HG03354 (cell line): ENCODE results near the gene PPARD.
A peak's percentile ranks its signal among the peaks of the same experiment; 100 is the strongest.
"Not testable (repeated sequence)": the region's sequence is repeated elsewhere in the genome, so short reads cannot be mapped to it uniquely, and the experiment has no call there.

Source experiments
- ATAC-seq: cut with Tn5 transposase; IDR thresholded peaks from one replicate; pipeline ENCODE4 v1.9.1; 2021; ENCODE audit warnings: mild to moderate bottlenecking; ENCODE audit not compliant: unreplicated experiment, poor library complexity, severe bottlenecking

Gene PPARD

DNA sequence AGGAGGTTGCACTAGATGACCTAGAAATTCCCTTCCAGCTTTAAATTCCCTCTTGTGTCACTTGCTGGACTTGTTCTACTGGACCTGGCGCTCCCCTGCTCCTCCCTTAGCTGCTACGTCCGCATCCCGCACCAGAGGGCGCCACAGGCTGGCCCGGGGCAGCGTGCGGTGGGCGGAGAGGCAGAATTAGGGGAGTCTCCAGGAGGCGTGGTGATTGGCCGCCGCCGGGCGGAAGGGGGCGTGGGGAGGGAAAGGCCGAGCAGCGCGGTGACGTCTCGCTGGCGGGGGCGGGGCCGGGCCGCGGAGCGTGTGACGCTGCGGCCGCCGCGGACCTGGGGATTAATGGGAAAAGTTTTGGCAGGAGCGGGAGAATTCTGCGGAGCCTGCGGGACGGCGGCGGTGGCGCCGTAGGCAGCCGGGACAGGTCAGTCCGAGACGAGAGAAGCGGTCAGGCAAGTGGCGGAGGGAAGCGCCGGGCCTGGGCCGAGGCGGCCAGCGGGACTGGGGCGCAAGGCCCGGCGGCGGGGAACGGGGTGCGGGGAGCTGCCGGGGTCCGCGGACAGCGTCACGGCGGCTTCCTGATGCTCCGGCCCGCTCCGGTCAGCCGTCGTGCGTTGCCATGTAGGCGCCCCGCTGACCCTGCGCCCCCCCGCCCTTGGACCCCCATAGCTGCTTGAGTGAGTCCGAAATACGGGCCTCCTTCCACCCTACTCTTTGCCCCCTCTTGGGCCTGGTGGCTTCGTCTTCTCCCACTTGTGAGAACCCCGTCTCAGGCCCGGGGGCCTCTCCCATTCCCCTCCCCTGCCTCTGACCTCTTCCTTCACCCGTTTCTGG is at the start of gene PPARD:
PPARD (plus strand) TSS at position 301 of the 834 bp plus-strand sequence. CDS start 68,530 bp downstream, outside the sequence.
- peak; percentile 98 for ATAC-seq

DNA sequence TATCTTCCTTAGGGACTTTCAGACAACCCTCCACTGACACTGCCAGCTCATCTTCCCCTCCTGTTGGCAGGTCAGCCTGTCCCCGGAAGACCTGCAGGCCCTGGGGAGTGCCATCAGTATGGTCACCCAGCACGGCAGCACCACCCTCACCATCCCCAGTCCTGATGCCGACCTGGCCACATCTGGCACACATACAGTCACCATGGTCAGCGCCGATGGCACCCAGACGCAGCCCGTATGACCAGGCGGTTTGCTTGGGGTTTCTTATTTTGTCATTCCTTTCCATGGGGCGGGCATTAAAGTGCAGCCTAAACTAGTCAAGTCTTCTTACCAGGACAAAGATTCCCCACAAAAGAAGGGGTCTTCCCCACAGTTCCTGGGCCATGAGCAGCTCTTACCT is 48.7 kb upstream of the PPARD start:
- no peak for ATAC-seq

DNA sequence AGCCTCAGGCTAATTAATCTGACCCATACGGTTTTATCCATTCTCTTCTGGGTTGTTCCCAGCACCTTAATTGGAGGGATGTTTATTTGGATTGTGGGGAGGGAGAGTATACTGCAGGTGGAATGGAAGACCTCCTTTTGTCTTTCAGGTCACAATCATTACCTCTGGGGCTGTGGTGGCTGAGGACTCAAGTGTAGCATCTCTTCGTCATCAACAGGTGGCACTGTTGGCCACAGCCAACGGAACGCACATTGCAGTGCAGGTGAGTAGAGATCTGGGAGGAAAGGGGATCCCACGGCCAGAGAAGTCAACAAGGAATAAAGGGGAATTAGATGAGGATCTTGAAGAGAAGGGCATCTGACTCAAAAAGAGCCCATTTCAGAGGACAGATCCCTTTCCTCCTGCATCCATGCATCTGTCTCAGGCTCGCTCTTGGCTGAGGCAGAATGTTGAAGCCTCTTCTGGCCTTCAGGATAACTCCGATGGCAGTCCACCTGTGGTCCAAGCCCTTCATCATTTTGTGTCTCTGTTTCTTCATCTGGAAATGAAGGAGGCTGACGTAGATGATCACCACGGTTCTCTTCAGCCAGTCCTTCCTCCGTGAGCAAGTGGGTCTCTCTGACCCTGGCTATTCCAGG is 47.9 kb upstream of the PPARD start:
- no peak for ATAC-seq

DNA sequence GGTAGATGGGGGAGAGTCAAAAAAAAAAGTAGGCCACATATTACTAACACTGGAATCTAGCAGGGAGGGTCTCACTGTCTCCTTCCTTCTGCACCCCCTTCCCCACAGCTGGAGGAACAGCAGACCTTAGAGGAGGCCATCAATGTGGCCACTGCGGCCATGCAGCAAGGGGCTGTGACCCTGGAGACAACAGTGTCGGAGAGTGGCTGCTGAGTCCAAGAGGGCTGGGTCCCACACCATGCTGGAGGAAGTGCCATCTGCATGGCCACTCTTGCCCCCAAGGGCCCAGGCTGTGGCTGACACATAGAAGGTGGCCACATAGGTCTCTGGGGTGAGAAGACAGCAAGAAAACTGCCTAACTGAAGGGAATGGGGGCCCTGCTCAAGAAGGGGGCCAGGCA is 47.3 kb upstream of the PPARD start:
- no peak for ATAC-seq

DNA sequence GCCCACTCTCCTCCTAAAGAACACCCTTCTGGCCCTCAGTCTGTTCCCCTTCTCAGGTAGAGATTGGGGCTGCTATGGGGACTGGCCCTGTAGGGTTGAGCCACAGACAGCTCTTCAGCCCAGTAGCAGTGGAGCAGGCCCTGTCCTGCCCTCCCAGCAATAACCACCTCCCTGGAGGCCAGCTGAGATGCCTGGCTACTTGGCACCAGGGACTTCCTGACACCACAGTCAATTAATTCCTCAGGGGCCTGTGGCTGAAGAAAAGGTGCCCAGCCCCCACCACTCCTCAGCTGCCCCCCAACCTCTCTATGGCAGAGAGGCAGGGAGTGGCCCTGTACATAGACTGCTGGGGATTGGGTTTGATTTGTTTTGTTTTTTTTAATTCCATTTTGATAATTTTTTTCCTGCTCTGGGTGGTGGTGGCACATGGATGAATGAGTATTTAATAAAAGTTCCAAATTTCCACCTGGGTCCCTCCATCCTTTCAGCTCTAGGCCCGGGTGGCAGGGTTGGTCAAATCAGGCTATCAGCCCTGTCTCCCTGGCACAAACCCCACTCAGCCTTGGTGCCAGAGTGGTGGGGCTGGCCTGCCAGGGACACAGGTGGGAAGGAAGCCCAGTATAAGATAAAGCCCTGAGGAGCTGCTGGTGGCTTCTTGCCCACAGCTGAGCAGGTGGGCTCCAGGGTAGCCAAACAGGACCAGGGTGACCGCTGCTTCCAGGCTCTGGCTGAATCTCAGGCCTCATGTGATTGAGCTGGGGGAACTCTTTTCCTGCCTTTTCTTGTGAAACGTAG is 46.6 kb upstream of the PPARD start:
- no peak for ATAC-seq

DNA sequence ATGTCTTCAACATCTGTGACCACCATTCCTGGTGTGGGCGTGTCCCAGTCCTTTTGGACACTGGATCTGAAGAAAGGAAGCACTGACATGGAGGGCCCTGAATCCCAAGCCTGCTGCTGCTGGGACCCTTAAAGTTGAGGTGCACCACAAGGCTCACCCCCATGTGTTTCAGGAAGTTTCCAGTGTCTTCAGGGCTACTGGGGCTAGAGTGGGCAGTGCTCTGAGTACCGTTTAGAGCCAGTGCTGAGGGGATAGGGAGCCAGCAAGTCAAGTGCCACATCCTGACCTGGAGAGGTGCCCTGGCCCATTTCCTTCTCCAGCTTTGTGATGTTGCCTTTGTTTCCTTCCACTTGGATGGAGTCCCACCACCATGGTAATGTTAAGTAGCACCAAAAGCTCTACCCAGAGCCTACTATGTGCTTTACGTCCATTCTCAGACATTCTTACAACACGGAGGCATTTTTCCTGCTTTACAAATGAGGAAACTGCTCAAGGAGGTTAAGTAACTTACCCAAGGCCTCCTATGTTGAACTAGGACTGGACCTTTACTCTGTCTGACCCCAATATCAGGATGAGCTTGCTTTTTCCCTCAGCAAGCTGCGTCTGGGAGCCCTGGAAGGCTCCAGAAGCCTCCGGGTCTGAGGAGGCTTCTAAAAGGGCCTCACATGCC is 45.3 kb upstream of the PPARD start:
- no peak for ATAC-seq

DNA sequence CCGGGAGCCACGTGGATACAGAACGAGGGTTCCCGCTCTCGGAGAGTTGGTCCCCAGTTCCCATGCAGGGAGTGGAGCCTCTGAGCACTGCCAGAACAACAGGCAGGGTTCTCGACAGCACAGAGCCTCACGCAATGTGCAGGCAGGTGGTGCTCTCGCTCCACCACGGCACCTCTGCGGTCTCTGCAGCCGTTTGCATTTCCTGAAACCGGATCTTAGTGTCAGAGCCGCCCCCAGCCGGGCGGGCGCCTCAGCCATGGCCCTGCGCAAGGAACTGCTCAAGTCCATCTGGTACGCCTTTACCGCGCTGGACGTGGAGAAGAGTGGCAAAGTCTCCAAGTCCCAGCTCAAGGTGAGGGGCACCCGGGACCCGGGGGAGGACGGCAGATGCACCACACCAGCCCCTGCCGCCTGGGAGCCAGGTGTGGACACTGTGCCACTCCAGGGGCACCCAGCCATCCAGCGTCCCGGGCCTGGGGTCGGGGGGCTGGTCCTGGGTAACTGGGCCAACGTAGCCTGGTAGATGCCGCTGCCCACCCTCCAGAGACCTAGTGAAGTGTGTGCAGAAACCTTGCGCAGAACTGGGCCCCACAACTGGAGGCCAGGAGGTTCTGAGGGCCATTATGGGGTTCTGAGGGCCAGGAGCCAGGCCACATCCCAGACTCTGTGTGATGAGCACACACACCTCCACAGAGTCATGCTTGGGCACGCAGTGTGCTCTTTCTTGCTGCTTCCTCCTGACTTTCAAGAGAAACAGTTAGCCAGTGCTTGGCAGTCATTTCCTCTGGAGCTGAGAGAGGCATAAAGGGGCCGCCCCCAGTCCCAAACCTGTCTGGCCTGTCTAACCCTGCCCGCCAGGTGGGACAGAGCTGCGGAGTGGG is 44.5 kb upstream of the PPARD start, which contains the start of gene DEF6:
DEF6 (plus strand) TSS at position 218 of the 881 bp plus-strand sequence; CDS start at position 257, 39 bp downstream.
- peak; percentile 86 for ATAC-seq

DNA sequence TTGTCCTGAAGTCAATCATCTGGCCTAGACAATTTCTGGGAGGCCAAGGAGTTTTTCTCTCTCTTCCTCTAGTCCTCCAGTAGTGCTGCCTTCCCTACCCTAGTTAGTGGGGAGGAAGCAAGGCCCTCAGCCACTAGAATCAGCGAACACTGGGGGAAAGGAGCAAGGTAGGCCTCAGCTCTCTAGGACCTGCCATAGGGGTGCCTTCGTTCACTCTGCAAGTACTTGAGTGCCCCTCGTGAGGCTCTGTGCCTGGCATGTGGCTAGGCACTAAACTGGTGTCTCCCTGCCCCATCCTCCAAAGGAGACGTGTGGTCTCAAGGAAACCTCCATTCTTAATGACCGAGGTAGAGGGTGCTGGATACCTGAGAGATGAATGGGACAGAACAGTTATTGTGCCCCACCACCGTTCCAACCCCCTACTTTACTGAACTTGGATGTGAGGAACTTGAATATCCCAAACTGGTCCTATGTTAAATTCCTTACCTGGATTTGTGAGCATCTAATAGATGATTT is 43.7 kb upstream of the PPARD start:
- ATAC-seq: no peak

DNA sequence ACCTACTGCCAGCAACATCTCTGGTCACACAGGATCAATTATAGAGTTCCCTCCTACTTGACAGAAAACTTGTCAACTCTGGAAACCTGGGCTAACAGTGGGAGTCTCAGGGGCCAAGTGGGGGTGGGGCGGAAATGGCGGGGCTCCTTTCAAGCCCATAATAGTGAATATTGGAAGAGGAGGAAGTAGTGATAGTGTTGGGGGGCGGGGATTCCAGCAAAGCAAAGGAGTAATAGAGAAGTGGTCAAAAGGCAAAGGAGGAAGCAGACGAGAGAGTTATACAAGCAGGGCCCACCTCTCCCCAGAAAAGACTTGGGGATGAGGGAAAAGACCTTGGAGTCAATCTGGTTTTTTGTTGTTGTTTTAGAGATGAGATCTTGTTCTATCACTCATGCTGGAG is 42.7 kb upstream of the PPARD start:
- ATAC-seq: no peak

DNA sequence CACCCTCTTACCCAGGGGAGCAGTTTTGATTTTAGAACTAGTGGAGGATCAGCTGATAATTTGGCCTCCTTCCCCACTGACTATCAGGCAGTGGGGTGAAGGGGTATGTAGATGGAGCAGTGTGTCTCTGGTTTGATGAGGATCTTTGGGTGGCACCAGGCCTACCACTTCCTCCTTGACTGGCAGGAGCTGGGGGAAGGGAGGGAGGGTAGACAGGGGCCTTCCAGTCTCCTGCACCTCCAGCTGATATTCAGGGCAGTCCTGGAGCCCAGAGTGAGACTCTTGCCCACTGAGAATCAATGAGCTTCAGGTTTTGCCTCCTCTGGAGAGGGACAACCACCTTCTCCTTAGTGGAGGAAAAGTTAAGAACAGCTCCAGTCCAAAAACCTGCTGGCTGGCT is 41.5 kb upstream of the PPARD start:
- ATAC-seq: no peak

DNA sequence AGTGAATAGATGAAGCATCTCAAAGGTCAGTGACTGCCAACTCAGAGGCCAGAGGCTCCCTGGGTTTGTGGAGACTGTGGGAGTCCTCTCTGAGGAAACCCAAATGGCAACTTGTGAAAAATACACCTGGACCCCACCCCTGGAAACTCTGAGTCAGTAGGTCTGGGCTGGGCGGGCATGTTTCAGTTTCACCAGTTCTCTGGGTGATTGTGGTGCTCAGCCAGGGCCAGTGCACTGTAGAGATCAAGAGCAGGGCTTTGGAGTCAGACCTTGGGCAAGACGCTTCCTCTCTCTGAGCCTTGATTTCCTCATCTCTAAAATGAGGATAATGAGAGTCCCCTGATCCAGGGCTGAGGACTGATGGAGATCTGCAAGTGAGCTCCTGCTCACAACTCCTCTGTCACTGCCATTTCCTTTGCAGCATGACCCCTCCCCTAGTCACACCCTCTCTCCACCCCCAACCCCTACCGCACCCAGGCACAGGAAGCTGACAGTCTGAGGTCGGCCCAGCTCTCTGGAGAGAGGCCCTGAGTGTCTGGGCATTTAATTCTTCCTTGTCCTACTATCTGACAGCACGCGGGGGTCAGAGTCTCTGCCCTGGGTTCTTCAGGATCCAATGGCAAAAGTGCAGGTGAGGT is 39.6 kb upstream of the PPARD start:
- peak; percentile 81 for ATAC-seq

DNA sequence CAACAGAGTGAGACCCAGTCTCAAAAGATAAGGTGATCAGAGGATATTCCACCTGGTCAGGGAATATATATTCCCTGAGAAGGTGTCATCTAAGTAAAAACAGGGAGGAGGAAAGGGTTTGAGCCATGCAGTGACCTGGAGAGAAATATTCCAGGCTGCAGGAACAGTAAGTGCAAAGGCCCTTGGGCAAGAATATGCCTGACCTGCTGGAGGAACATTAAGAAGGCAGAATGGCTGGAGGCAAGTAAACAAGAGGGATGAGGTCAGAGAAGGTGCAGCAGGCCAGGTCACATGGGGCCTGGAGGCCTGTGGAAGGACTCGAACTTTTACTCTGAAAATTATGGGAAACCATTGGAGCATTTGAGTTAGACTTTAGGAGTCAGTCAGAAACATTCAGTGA is 38.1 kb upstream of the PPARD start:
- ATAC-seq: no peak

DNA sequence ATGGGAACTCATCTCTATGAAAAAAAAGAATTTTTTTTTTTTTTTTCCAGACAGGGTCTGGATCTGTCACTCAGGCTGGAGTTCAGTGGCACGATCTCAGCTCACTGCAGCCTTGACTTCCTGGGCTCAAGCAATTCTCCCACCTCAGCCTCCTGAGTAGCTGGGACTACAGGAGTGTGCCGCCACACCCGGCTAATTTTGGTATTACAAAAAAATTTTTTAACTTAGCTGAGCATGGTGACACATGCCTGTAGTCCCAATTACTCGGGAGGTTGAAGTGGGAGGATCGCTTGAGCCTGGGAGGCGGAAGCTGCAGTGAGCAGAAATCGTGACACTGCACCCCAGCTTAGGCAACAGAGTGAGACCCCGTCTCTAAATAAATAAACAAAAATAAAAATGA is 37.2 kb upstream of the PPARD start:
- ATAC-seq: no peak

DNA sequence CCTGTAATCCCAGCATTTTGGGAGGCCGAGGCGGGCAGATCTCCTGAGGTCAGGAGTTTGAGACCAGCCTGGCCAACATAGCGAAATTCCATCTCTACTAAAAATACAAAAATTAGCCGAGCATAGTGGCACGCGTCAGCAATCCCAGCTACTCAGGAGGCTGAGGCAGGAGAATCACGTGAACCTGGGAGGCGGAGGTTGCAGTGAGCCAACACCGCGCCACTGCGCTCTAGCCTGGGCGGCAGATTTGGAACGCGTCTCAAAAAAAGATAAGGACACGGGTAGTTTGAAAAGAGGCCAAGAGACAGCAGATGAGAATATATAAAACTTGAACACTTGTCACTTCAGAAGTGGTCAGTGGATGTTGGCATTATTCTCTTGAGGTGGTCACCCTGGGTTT is 35.2 kb upstream of the PPARD start:
- ATAC-seq: not testable (repeated sequence)

DNA sequence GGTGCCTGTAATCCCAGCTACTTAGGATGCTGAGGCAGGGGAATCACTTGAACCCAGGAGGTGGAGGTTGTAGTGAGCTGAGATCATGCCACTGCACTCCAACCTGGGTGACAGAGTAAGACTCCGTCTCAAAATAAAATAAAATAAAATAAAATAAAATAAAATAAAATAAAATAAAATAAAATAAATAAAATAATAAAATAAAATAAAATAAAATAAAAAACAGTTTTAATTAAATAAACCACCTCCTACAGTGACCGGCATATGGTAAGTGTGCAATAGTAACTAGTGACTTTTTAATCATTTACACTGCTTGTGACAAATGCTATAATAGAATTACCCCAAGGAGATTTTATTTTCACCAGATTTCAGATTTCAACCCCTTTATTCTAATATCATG is 33.8 kb upstream of the PPARD start:
- ATAC-seq: not testable (repeated sequence)

DNA sequence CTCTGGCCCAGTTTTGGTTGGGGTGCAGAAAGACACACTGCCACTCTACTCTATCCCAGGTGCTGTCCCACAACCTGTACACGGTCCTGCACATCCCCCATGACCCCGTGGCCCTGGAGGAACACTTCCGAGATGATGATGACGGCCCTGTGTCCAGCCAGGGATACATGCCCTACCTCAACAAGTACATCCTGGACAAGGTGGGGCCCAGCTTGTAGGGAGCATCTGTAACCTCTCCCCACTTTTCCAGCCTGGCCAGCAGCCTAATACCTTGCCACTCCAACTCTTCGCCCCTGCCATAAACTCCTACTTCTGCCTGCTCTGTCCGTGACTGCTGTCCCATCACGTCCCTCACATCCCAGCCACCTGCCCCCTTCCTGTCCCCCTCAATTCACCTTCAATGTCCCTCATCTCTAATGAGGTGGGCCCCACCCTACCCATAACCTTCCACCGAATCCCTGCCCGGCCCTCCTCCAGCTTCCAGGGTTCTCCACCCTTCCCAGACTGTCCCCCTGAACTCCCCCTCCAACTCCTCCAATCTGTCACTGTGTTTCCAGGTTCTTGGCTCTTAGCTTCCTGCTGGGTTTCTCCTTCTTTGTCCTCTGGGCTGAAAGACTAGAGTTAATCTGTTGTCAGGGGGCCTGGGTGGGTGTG is 32.6 kb upstream of the PPARD start:
- no peak for ATAC-seq

DNA sequence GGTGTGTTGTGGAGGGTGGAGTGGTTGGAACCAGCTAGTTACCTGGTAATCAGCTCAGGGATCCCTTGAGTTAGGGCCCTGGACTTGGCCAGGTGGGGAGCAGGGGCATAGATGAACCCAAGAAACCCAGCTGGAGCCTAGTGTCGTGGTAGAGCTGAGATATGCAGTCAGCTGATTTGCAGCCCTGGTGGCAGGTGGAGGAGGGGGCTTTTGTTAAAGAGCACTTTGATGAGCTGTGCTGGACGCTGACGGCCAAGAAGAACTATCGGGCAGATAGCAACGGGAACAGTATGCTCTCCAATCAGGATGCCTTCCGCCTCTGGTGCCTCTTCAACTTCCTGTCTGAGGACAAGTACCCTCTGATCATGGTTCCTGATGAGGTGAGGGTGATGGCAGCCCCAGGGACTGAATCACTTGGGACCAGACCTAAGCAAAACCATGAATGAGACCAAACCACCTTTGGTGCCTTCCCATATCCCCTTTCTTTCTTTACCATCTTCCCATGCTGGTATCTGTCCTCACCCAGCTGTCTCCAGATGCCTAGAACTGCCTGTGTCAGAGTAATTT is 32.0 kb upstream of the PPARD start:
- ATAC-seq: no peak
